Fibroblast of mammary gland (primary cell): Measurements from ENCODE around the gene CLSTN2.
A peak's percentile ranks its signal among the peaks of the same experiment; 100 is the strongest.

Experiments
- DNase-seq: peaks from one replicate; pipeline ENCODE4 v3.0.0-alpha.2; 2010; ENCODE audit warnings: low read depth
- H3K4me3 ChIP-seq: 2 replicates; pipeline ENCODE4 v1.5.1; 2011; ENCODE audit warnings: low read depth, mild to moderate bottlenecking, low read length, moderate library complexity; ENCODE audit not compliant: control insufficient read depth
- TF ChIP-seq, protein P1 (sequence below): conservative IDR thresholded peaks from 2 replicates; pipeline ENCODE4 v1.5.1; 2011; ENCODE audit warnings: low read depth, low read length, inconsistent platforms; ENCODE audit not compliant: control insufficient read depth, insufficient read depth

The CLSTN2 gene

DNA sequence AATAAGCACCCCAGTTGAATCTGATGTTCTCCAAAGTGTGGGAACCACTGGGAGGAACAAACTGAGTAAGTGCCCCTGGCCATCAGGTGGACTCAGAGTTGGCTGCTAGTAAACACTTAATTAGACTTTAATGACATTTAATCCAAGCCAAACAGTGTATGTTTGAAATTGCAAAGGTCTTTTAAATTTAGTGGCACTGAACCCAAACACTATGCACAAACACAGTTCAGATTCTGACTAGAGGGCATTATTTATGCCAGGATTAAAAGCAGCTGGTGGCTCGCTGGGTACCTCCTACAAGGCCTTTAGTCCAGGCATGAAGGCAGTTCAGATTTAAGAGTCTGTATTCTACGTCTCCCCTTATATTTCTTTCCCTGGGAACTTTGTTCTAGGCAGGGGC lies 264.8 kb downstream of the CLSTN2 start:
- no peak for DNase-seq
- TF ChIP-seq, protein P1, sequence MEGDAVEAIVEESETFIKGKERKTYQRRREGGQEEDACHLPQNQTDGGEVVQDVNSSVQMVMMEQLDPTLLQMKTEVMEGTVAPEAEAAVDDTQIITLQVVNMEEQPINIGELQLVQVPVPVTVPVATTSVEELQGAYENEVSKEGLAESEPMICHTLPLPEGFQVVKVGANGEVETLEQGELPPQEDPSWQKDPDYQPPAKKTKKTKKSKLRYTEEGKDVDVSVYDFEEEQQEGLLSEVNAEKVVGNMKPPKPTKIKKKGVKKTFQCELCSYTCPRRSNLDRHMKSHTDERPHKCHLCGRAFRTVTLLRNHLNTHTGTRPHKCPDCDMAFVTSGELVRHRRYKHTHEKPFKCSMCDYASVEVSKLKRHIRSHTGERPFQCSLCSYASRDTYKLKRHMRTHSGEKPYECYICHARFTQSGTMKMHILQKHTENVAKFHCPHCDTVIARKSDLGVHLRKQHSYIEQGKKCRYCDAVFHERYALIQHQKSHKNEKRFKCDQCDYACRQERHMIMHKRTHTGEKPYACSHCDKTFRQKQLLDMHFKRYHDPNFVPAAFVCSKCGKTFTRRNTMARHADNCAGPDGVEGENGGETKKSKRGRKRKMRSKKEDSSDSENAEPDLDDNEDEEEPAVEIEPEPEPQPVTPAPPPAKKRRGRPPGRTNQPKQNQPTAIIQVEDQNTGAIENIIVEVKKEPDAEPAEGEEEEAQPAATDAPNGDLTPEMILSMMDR = no peak
- no peak overlapping the region for H3K4me3 ChIP-seq

DNA sequence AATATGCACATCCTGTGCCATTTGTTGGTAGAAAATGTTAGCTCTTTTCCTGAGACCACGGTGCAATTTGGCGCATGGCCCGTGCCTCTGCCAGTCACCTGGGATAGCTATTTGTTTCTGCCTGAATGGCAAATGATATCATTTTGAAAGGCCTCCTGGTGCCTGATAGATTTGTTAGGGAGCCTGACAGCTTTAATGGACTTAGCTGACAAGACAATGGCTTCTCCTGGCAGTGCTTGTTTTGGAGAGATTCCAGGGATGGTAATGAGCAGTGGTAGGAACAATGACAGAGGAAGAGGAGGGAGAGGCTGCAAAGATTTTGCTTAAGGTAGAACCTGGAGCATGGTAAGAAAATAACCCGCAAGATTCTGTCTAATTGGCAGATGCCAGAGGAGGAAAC lies 268.5 kb downstream of the CLSTN2 start:
- TF ChIP-seq, protein P1 = no peak
- no peak for DNase-seq
- no peak overlapping the region for H3K4me3 ChIP-seq

DNA sequence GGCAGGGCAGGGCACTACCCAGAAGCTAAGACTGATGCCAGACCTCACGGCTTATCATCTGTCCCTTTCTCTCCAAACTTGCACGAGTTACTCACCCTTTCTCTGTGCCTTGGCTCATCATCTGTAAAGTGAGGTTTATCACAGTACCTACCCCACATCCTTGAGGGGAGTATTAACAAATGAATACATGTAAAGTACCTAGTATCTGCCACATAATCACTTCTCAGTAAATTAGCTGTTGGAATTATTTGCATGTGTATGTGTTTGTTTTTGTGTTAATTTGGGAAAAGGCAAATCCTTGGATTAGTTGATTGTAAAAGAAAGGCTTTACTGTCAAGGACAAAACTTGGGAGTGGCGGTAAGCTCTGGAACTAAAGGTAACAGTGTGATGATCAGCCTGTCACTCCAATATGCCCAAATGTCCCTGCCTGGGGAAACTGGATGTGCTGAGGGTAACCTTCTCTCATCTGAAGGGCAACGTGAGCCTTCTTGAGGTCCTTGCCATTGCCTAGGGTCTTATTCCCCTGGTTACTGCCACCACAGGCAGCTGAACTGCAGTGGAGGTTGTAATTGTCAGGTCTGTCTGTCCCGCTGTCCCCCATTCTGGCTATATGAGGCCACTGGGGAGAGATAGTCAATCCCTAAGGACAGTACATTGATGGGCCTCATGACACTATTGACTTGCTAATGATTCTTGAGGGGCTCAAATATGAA lies 269.4 kb downstream of the CLSTN2 start:
- TF ChIP-seq, protein P1 = no peak
- H3K4me3 ChIP-seq = no peak overlapping the region
- no peak for DNase-seq

DNA sequence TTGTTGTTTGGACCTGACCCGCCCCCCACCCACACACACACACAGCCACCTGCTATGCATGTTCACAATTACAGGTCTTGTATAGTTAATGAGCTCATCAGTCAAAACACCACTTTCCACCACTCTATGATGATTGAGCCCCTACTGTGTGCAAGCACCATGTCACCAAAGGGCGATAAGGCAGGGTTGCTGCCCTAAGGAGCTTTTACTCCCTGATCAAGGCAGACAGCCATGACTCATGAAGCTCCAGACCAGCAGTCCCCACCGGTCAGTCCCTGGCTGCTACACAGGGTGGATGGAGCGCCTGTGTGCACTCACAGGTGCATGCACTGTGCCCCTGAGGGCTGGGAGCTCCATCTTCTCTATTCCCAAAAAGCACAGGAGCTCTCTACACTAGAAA lies 270.6 kb downstream of the CLSTN2 start:
- TF ChIP-seq, protein P1 = no peak
- no peak for DNase-seq
- H3K4me3 ChIP-seq = no peak overlapping the region

DNA sequence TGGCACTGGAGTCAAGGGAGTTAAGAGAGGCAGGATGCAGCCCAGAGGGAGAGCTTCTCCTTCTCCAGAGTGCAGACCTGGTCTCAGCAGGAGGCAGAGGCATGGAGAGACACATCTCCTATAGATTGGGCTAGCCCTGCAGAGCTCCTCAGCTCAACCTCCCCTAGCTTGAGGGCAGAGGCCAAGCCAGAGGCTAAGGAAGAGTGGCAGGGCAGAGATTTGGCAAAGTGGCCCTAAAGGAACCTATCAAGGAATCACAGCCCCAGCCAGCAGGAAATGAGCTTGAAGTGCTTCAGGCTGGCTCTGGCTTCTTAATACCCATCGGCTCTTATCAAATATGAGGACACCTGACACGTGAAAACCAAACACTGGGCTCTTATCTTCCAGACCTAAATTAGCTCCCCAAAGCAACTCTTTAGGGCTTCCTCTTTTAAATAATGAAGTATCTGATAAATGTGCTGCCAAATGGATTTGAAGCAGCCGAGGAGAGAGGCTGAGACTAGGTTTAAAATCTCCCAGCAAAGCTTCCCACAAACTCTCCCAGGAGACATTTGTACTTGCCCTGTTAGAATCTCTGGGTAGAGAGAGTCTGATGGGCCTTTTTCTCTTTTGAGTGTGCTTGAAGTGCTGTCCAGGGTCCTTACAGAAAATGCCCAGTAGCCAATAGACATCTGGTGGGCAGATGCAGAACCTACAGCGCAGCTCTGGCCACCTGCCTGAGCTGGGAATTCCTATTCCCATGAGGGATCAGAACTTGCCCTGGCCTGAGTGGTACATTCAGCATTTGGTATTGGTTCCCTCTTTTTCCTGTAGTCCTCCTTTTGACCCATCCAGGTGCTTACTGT lies 271.4 kb downstream of the CLSTN2 start:
- no peak overlapping the region for H3K4me3 ChIP-seq
- DNase-seq = peak; percentile 58
- TF ChIP-seq, protein P1 = peak; percentile 27

DNA sequence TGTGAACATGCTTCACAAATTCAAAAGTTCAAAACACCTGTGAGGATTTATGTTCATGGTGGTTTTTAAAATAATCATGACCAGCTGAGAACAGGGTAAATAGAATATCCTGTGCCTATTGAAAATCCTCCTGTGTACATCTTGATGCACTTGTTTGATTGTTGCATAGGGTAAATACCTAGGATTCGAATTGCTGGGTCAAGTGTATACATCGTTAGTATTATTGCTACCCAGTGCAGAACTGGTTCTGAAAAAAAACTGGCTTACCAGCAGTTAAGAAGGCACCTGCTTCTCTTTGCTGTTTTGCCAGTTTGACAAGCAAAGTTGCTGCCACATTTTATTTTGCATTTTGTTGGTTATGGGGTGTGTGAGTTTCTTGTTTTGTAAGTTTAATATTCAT lies 272.6 kb downstream of the CLSTN2 start:
- TF ChIP-seq, protein P1 = no peak
- no peak overlapping the region for H3K4me3 ChIP-seq
- no peak for DNase-seq
